Measurements from ENCODE around the gene LAMA4.

DNA sequence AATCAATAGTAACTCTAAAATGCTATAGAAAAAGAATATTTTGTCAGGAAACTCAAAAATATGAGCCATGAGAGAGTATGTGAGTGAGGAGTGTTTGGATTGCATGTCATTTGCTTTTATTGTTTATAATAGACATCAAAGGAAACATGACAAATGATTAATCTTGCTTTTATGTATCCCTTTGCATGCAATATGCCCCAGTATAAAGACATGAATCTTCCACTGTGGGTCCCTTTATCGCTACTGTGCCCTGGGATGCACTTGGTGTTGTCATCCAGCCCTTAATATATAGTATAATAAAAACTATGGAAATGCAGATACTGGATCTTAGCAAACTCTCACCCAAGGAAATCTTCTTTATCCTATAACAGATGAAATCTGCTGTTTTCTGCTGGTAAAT lies 77.3 kb downstream of the LAMA4 start:
- TF ChIP-seq, protein P1, sequence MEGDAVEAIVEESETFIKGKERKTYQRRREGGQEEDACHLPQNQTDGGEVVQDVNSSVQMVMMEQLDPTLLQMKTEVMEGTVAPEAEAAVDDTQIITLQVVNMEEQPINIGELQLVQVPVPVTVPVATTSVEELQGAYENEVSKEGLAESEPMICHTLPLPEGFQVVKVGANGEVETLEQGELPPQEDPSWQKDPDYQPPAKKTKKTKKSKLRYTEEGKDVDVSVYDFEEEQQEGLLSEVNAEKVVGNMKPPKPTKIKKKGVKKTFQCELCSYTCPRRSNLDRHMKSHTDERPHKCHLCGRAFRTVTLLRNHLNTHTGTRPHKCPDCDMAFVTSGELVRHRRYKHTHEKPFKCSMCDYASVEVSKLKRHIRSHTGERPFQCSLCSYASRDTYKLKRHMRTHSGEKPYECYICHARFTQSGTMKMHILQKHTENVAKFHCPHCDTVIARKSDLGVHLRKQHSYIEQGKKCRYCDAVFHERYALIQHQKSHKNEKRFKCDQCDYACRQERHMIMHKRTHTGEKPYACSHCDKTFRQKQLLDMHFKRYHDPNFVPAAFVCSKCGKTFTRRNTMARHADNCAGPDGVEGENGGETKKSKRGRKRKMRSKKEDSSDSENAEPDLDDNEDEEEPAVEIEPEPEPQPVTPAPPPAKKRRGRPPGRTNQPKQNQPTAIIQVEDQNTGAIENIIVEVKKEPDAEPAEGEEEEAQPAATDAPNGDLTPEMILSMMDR (conservative IDR thresholded peaks at IDR 0.05; ENCODE audit: low read depth, low read length): no peak
- no peak for TF ChIP-seq EZH2 (IDR thresholded peaks at IDR 0.05; ENCODE audit: low read length, unreplicated experiment)
